NB4 (cell line): ENCODE results near the gene CPHXL2.

ENCODE experiments used
- MYC ChIP-seq: IDR thresholded peaks from 2 replicates; pipeline ENCODE4 v1.6.1; 2011; ENCODE audit warnings: low read depth, low read length
- POLR2A ChIP-seq: IDR thresholded peaks from 2 replicates; pipeline ENCODE4 v1.6.1; 2011; ENCODE audit warnings: mild to moderate bottlenecking; ENCODE audit not compliant: insufficient read length; ENCODE audit errors: extremely low read depth
- TF ChIP-seq, protein P1 (sequence below): IDR thresholded peaks from one replicate; pipeline ENCODE4 v1.5.1; 2012; ENCODE audit warnings: low read depth, low read length
- TF ChIP-seq, protein P2 (sequence below): IDR thresholded peaks from 2 replicates; pipeline ENCODE4 v1.6.1; 2011; ENCODE audit warnings: low read depth, low read length

DNA sequence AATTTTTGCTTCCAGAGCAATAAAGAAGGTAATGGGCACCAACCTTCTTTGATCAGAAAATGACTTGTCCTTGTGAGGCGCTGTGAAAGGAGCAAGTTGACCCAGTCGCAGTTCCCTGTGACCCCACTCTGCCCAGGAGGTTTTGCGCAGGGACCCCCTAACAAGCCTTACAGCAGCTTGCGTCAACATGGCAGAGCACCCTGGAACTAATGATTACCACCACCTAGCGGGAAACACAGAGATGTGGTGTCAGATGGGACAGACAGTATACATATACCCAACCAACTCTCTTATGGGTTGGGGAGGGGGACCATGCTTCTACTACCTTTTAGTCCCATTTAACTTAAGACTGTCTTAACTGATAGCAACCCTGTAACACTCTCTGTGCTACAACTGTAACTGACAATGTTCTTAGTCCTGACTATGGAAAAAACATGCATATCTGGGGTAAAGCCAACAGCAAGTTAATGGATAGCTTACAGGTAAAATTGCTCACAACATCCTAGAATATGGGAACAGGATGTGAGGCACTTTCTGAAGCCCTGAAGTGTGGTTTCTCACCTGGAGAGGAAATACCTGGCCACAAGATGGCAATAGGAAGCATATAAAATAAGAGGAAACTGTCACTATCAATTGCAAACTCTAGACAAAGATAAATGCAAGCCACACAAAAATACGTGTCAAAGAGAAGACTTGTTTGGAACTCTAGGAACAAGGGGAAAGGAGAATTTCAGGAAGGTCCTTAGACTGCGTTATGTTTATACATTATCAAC is 32.4 kb downstream of the CPHXL2 start:
- TF ChIP-seq, protein P1, sequence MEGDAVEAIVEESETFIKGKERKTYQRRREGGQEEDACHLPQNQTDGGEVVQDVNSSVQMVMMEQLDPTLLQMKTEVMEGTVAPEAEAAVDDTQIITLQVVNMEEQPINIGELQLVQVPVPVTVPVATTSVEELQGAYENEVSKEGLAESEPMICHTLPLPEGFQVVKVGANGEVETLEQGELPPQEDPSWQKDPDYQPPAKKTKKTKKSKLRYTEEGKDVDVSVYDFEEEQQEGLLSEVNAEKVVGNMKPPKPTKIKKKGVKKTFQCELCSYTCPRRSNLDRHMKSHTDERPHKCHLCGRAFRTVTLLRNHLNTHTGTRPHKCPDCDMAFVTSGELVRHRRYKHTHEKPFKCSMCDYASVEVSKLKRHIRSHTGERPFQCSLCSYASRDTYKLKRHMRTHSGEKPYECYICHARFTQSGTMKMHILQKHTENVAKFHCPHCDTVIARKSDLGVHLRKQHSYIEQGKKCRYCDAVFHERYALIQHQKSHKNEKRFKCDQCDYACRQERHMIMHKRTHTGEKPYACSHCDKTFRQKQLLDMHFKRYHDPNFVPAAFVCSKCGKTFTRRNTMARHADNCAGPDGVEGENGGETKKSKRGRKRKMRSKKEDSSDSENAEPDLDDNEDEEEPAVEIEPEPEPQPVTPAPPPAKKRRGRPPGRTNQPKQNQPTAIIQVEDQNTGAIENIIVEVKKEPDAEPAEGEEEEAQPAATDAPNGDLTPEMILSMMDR: no peak
- TF ChIP-seq MYC: no peak
- TF ChIP-seq, protein P2, sequence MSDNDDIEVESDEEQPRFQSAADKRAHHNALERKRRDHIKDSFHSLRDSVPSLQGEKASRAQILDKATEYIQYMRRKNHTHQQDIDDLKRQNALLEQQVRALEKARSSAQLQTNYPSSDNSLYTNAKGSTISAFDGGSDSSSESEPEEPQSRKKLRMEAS: no peak
- TF ChIP-seq POLR2A: no peak
